GM12878 (cell line): ENCODE results near the gene ATP6V1F. TPM values are rescaled to one million over a fixed set of nuclear protein-coding genes. Genes with fewer than 3 reads are reported as not detected.

Experiments used
- ATAC-seq: fragments of 200-7000 bp; cut with Tn5 transposase; 3 replicates; pipeline ENCODE4 v1.9.1; 2020; ENCODE audit warnings: mild to moderate bottlenecking, moderate library complexity
- BruUV-seq: library from RNA; stranded (reverse); fragments of 400-500 nt; replicated peaks from 2 replicates; lab custom pipeline; 2021; lab: Mats Ljungman, UMichigan
- CTCF ChIA-PET: fragments of 300-600 bp; sonication (Branson Sonifier 250); formaldehyde crosslinking; extraction: SDS; loops from one replicate; lab custom pipeline; 2021; ENCODE audit warnings: inconsistent platforms; lab: Yijun Ruan, JAX
- POLR2A ChIA-PET: fragments of 350-600 bp; formaldehyde crosslinking; extraction: SDS; loops from one replicate; lab custom pipeline; 2021; ENCODE audit warnings: inconsistent platforms; lab: Charles Lee
- RAD21 ChIA-PET: fragments of 300-600 bp; sonication (Branson Sonifier 250); formaldehyde crosslinking; loops from one replicate; lab custom pipeline; 2023; ENCODE audit warnings: antibody characterized with exemption; ENCODE audit not compliant: unreplicated experiment; lab: Charles Lee
- SMC1A ChIA-PET: fragments of 300-600 bp; sonication (Branson Sonifier 250); formaldehyde crosslinking; loops from one replicate; lab custom pipeline; 2023; ENCODE audit not compliant: unreplicated experiment, uncharacterized antibody; lab: Charles Lee
- DNase-seq: peaks from one replicate; pipeline ENCODE4 v3.0.0-alpha.2; 2011; ENCODE audit warnings: low read depth, low spot score
- FAIRE-seq: peaks from 3 replicates; lab custom pipeline; 2011; peaks lifted over from hg19 to GRCh38; lab: Jason Lieb, UNC
- H2AFZ ChIP-seq: 2 replicates; pipeline ENCODE4 v1.6.0; 2011; ENCODE audit warnings: low read depth, low read length, control low read depth; ENCODE audit not compliant: control insufficient read depth
- H3K27ac ChIP-seq: 2 replicates; pipeline ENCODE4 v1.5.1; 2011; ENCODE audit warnings: control low read depth; ENCODE audit not compliant: control insufficient read depth, insufficient read depth
- H3K27me3 ChIP-seq, 2 experiments: replicated peaks in 1 of 2; 2 replicates each; pipeline versions ENCODE4 v1.6.0 to v1.6.1; 2011; ENCODE audit warnings: low read length in 1 of 2; ENCODE audit not compliant: control insufficient read depth in 2 of 2, insufficient read depth in 2 of 2
- H3K36me3 ChIP-seq, 2 experiments: 2 replicates each; pipeline ENCODE4 v1.5.1; 2011; ENCODE audit warnings: low read length in 1 of 2; ENCODE audit not compliant: control insufficient read depth in 2 of 2, insufficient read depth in 2 of 2
- H3K4me1 ChIP-seq: 2 replicates; pipeline ENCODE4 v1.6.1; 2011; ENCODE audit warnings: mild to moderate bottlenecking, low read length, moderate library complexity, mixed read lengths; ENCODE audit not compliant: control insufficient read depth, insufficient read depth
- H3K4me2 ChIP-seq: 2 replicates; pipeline ENCODE4 v1.6.0; 2011; ENCODE audit warnings: control low read depth; ENCODE audit not compliant: control insufficient read depth, insufficient read depth
- H3K4me3 ChIP-seq: fragments of 200-600 bp; sonication (generic); 2 replicates; pipeline ENCODE4 v1.5.1; 2016
- H3K79me2 ChIP-seq: 2 replicates; pipeline ENCODE4 v1.6.0; 2011; ENCODE audit warnings: low read length; ENCODE audit not compliant: control insufficient read depth, insufficient read depth
- H3K9ac ChIP-seq: 2 replicates; pipeline ENCODE4 v1.8.0; 2011; ENCODE audit warnings: low read length, control low read depth, mixed read lengths; ENCODE audit not compliant: control insufficient read depth, insufficient read depth
- H3K9me3 ChIP-seq: replicated peaks from 3 replicates; pipeline ENCODE4 v1.5.1; 2011; ENCODE audit warnings: mild to moderate bottlenecking, low read length; ENCODE audit not compliant: control insufficient read depth, insufficient read depth
- H4K20me1 ChIP-seq: 2 replicates; pipeline ENCODE4 v1.6.0; 2011; ENCODE audit not compliant: control insufficient read depth, insufficient read depth
- CBFB ChIP-seq: IDR thresholded peaks from 2 replicates; pipeline ENCODE4 v1.6.1; 2016; ENCODE audit warnings: antibody characterized with exemption, low read depth
- CBX5 ChIP-seq: sonication (generic); IDR thresholded peaks from 2 replicates; pipeline ENCODE4 v1.6.1; 2016; ENCODE audit warnings: low read depth, moderate library complexity, mild to moderate bottlenecking, inconsistent platforms
- DPF2 ChIP-seq: fragments of 450-650 bp; IDR thresholded peaks from 2 replicates; pipeline ENCODE4 v1.6.1; 2017; ENCODE audit warnings: mild to moderate bottlenecking
- KLF5 ChIP-seq: fragments of 450-650 bp; IDR thresholded peaks from 2 replicates; pipeline ENCODE4 v1.6.1; 2014; ENCODE audit warnings: mild to moderate bottlenecking; ENCODE audit not compliant: partially characterized antibody
- MYB ChIP-seq: fragments of 150-350 bp; IDR thresholded peaks from 2 replicates; pipeline ENCODE4 v1.6.1; 2014; ENCODE audit warnings: mild to moderate bottlenecking, low read depth, low read length, borderline replicate concordance
- NFXL1 ChIP-seq: fragments of 450-650 bp; IDR thresholded peaks from 2 replicates; pipeline ENCODE4 v1.6.1; 2017; ENCODE audit warnings: antibody characterized with exemption, mild to moderate bottlenecking, borderline replicate concordance
- SUZ12 ChIP-seq: fragments of 200-600 bp; sonication (generic); IDR thresholded peaks from one replicate; pipeline ENCODE4 v1.6.1; 2018; ENCODE audit warnings: antibody characterized with exemption, mild to moderate bottlenecking; ENCODE audit not compliant: unreplicated experiment
- WGBS: methylation state at CpG from one replicate; pipeline ENCODE4 v1.1.6; 2016; ENCODE audit warnings: low lambda C conversion rate; ENCODE audit not compliant: insufficient replicate concordance, insufficient coverage; ENCODE audit errors: missing lambda C conversion rate; 5-methylcytosine and 5-hydroxymethylcytosine counted together
- in situ Hi-C: fragments of 300-500 bp; cut with MboI; formaldehyde crosslinking; loops from 9 replicates; pipeline ENCODE4 v1.14.3; 2018; ENCODE audit warnings: mixed read lengths
- intact Hi-C: fragments of 100-400 bp; cut with micrococcal nuclease; formaldehyde crosslinking; loops from one replicate; pipeline ENCODE4 v1.14.2; 2022; ENCODE audit not compliant: unreplicated experiment
- polyA plus RNA-seq, 11 experiments: library from polyadenylated mRNA; depleted of rRNA in 4 of 11; unstranded in 6 of 11; stranded (reverse) in 5 of 11; fragments of >200 nt; fragmentation: Nextera tagmentation in 4 of 11; fragmentation: Illumina TruSeq in 1 of 11; extraction: Ambion mirVana in 4 of 11; extraction: Trizol in 1 of 11; gene quantifications; 1 replicate in 1 of 11; 2 replicates in 10 of 11; pipeline versions ENCODE4 v1.2.1 to v1.2.3, GENCODE V29; 2011 to 2016; ENCODE audit warnings: inconsistent platforms in 2 of 11, missing spikeins in 2 of 11, low read depth in 1 of 11
- total RNA-seq, 4 experiments: library from RNA; depleted of rRNA in 3 of 4; stranded (reverse); fragments of >200 nt in 3 of 4; fragmentation: Illumina TruSeq in 1 of 4; extraction: Trizol in 1 of 4; gene quantifications; 2 replicates each; pipeline versions ENCODE4 v1.2.1 to v1.2.3, GENCODE V29; 2013 to 2021
- TF ChIP-seq, protein P1 (sequence below): IDR thresholded peaks from 2 replicates; pipeline ENCODE4 v1.6.1; 2012; ENCODE audit warnings: mild to moderate bottlenecking, low read depth, low read length
- TF ChIP-seq, protein P2 (sequence below): fragments of 450-650 bp; formaldehyde crosslinking; IDR thresholded peaks from 2 replicates; pipeline ENCODE4 v1.4.0; 2020; ENCODE audit warnings: mild to moderate bottlenecking, moderate library complexity

ATP6V1F gene
- total and polyA plus RNA-seq, 10 of the 15 experiments (the other 5 are each of a cell fraction or from before 2014, with no cell fraction given) = 111 to 343 (median 203) TPM

DNA sequence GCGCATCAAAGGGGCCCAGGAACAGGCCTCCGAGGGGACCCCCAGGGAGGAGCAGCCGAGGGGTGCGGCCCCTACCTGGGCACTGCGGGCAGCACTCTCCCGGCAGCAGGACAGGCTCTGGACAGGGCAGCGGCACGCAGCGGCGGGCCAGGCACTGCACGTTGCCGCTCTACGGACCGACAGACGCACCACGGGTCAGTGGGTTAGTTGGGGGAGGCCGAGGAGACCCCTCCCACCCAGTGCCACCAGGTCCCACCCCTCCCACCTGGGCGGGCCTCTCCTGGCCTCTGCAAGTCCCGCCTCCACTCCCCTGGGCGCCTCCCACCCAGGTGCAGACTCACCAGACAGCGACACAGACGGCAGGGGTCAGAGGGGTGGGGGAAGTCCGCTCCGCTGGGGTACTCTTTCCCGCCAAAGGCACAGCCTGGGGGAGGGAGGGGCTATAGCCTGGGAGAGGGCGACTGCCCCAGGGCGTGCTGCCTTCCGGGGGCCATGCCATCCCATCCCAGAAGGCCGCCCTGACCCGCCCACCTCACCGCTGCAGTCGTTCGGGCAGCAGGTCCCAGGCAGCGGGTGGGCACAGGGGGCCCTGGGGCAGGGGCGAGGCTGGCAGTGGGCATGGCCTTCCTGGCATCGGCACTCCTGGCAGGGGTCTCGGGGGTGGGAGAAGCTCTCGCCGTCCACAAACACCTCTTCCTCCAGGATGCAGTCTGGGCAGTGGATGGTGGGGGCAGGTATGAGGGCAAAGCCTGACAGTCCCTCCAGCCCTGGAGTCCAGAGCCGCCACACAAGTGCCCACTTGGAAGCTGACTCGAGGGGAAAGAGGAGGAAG is 28.7 kb downstream of the ATP6V1F start:
- TF ChIP-seq SUZ12 (peak; percentile 46), MYB (no peak)
- TF ChIP-seq, all 136 proteins: peak for 1
- DNase-seq (no peak), ATAC-seq (no peak), FAIRE-seq (no peak)
- Histone ChIP-seq H3K27ac (no peak overlapping the region), H3K36me3 (no peaks in the 10 kb centered on the region), H3K4me2 (peak overlapping the region; percentile 25; the same call in 1 of the 2 replicates), H3K79me2 (no peaks in the 10 kb centered on the region), H3K4me1 (no peaks in the 10 kb centered on the region), H3K9ac (no peak overlapping the region), H3K4me3 (no peak overlapping the region), H3K9me3 (no peaks in the 10 kb centered on the region), H4K20me1 (no peaks in the 10 kb centered on the region), H2AFZ (no peak overlapping the region), H3K27me3 (peaks cover 0 to 1% of the 10 kb centered on the region in 2 experiments; a peak in 2 of 4 replicates)
- intact Hi-C loops = no loop called here
- ChIA-PET CTCF (no interaction called here), SMC1A (no interaction called here), POLR2A (no interaction called here), RAD21 (interaction anchor here (1.0 kb wide), 1 partner anchor 48 kb away, joined by 3 read pairs; no protein-coding TSS in a partner anchor)
- BruUV-seq = no TSS peak
- in situ Hi-C loops = no loop called here
- WGBS = 52% methylated on average over 25 of the region's 41 CpGs

DNA sequence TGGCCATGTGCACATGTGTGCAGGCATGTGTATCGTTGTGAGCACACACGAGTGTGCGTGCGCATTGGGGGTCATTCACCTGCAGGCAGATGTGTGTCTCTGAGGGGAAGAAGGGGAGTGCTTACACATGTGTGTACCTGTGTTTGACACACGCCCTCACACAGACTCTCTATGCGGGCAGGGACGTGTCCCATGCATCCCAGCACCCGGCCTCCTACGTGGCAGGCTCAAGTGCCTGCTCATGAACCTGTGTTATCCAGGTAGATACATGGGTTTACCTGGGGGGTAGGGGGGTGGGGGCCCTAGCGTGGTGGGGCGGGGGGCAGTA is 29.2 kb downstream of the ATP6V1F start:
- Histone ChIP-seq H3K4me2 (no peak overlapping the region), H4K20me1 (no peaks in the 10 kb centered on the region), H2AFZ (no peak overlapping the region), H3K27me3 (peaks cover 0 to 1% of the 10 kb centered on the region in 2 experiments; a peak in 2 of 4 replicates), H3K27ac (no peak overlapping the region), H3K9me3 (no peaks in the 10 kb centered on the region), H3K4me3 (no peak overlapping the region), H3K9ac (no peak overlapping the region), H3K4me1 (no peaks in the 10 kb centered on the region), H3K36me3 (no peaks in the 10 kb centered on the region), H3K79me2 (no peaks in the 10 kb centered on the region)
- ATAC-seq (no peak), DNase-seq (no peak), FAIRE-seq (no peak)
- intact Hi-C loops = no loop called here
- no TSS peak for BruUV-seq
- ChIA-PET RAD21 (interaction anchor here (0.6 to 1.0 kb wide), 2 partner anchors 48 to 317 kb away, joined by 3 read pairs; no protein-coding TSS in a partner anchor), CTCF (no interaction called here), SMC1A (no interaction called here), POLR2A (no interaction called here)
- in situ Hi-C loops = no loop called here
- WGBS = 63% methylated on average over 6 of the region's 11 CpGs
- no peak for TF ChIP-seq CBFB
- no peak for TF ChIP-seq KLF5
- TF ChIP-seq, protein P1, sequence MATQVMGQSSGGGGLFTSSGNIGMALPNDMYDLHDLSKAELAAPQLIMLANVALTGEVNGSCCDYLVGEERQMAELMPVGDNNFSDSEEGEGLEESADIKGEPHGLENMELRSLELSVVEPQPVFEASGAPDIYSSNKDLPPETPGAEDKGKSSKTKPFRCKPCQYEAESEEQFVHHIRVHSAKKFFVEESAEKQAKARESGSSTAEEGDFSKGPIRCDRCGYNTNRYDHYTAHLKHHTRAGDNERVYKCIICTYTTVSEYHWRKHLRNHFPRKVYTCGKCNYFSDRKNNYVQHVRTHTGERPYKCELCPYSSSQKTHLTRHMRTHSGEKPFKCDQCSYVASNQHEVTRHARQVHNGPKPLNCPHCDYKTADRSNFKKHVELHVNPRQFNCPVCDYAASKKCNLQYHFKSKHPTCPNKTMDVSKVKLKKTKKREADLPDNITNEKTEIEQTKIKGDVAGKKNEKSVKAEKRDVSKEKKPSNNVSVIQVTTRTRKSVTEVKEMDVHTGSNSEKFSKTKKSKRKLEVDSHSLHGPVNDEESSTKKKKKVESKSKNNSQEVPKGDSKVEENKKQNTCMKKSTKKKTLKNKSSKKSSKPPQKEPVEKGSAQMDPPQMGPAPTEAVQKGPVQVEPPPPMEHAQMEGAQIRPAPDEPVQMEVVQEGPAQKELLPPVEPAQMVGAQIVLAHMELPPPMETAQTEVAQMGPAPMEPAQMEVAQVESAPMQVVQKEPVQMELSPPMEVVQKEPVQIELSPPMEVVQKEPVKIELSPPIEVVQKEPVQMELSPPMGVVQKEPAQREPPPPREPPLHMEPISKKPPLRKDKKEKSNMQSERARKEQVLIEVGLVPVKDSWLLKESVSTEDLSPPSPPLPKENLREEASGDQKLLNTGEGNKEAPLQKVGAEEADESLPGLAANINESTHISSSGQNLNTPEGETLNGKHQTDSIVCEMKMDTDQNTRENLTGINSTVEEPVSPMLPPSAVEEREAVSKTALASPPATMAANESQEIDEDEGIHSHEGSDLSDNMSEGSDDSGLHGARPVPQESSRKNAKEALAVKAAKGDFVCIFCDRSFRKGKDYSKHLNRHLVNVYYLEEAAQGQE = no peak
- TF ChIP-seq, protein P2, sequence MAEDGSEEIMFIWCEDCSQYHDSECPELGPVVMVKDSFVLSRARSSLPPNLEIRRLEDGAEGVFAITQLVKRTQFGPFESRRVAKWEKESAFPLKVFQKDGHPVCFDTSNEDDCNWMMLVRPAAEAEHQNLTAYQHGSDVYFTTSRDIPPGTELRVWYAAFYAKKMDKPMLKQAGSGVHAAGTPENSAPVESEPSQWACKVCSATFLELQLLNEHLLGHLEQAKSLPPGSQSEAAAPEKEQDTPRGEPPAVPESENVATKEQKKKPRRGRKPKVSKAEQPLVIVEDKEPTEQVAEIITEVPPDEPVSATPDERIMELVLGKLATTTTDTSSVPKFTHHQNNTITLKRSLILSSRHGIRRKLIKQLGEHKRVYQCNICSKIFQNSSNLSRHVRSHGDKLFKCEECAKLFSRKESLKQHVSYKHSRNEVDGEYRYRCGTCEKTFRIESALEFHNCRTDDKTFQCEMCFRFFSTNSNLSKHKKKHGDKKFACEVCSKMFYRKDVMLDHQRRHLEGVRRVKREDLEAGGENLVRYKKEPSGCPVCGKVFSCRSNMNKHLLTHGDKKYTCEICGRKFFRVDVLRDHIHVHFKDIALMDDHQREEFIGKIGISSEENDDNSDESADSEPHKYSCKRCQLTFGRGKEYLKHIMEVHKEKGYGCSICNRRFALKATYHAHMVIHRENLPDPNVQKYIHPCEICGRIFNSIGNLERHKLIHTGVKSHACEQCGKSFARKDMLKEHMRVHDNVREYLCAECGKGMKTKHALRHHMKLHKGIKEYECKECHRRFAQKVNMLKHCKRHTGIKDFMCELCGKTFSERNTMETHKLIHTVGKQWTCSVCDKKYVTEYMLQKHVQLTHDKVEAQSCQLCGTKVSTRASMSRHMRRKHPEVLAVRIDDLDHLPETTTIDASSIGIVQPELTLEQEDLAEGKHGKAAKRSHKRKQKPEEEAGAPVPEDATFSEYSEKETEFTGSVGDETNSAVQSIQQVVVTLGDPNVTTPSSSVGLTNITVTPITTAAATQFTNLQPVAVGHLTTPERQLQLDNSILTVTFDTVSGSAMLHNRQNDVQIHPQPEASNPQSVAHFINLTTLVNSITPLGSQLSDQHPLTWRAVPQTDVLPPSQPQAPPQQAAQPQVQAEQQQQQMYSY (CRISPR knock-in tag) = no peak
- TF ChIP-seq DPF2 = no peak
- TF ChIP-seq NFXL1 = no peak
- no peak for TF ChIP-seq CBX5
